Activated CD4-positive, alpha-beta memory T cell treated with anti-CD3 and anti-CD28 coated beads for 36 hours (primary cell): ENCODE results near the gene NDRG2. TPM values are rescaled to one million over a fixed set of nuclear protein-coding genes. Genes with fewer than 3 reads are reported as not detected.

Source experiments
- CTCF ChIA-PET: fragments of 350-600 bp; sonication (Branson Sonifier 250); formaldehyde crosslinking; loops from one replicate; lab custom pipeline; 2021; ENCODE audit warnings: antibody characterized with exemption, inconsistent platforms; lab: Charles Lee
- POLR2A ChIA-PET: fragments of 350-600 bp; sonication (Branson Sonifier 250); formaldehyde crosslinking; loops from one replicate; lab custom pipeline; 2021; ENCODE audit warnings: antibody characterized with exemption; lab: Charles Lee
- DNase-seq: peaks from one replicate; pipeline ENCODE4 v3.0.0-alpha.2; 2020
- H3K27ac Mint-ChIP-seq: one replicate; pipeline ENCODE4 v1.8.0; 2021; ENCODE audit warnings: mixed read lengths
- H3K27me3 Mint-ChIP-seq: one replicate; pipeline ENCODE4 v1.8.0; 2021; ENCODE audit warnings: mixed read lengths
- H3K36me3 Mint-ChIP-seq: one replicate; pipeline ENCODE4 v1.8.0; 2021; ENCODE audit warnings: mixed read lengths
- H3K4me1 Mint-ChIP-seq: one replicate; pipeline ENCODE4 v1.8.0; 2021; ENCODE audit warnings: low read depth, mixed read lengths
- H3K4me3 Mint-ChIP-seq: one replicate; pipeline ENCODE4 v1.8.0; 2021; ENCODE audit warnings: mild to moderate bottlenecking, mixed read lengths
- H3K9me3 Mint-ChIP-seq: one replicate; pipeline ENCODE4 v1.8.0; 2021; ENCODE audit warnings: mixed read lengths
- intact Hi-C: fragments of 100-400 bp; cut with micrococcal nuclease; formaldehyde crosslinking; loops from one replicate; pipeline ENCODE4 v1.15.1; 2023
- total RNA-seq, 2 experiments: library from RNA; stranded (reverse); gene quantifications; one replicate each; pipeline ENCODE4 v1.2.3, GENCODE V29; 2021

The NDRG2 gene
- total RNA-seq, 2 experiments from 2014 or later: 7.7 to 9.6 TPM

GRCh38 chr14:21029917-21030316, 5.1 kb upstream of the NDRG2 start, which contains the start of gene TPPP2:
Gene TPPP2, plus strand, starts transcription at chr14:21030217. Its CDS starts 365 bp downstream, at chr14:21030582.
- Mint-ChIP-seq H3K36me3 (no peaks in the 10 kb centered on the region), H3K9me3 (no peaks in the 10 kb centered on the region), H3K4me3 (no peak within 1 kb of the TSS), H3K27ac (no peak within 1 kb of the TSS), H3K4me1 (no peaks in the 10 kb centered on the region), H3K27me3 (no peaks in the 10 kb centered on the region)
- intact Hi-C loops: no loop called here
- CTCF ChIA-PET: interaction anchor here (0.8 to 3.5 kb wide), 2 partner anchors 9 to 15 kb away, joined by 4 to 21 read pairs; no protein-coding TSS in a partner anchor
- POLR2A ChIA-PET: no interaction called here
- DNase-seq: no peak

- intact Hi-C loops: no loop called here
- no peaks in the 10 kb centered on the region for H3K9me3 Mint-ChIP-seq
Measured at GRCh38 chr14:21026988-21027315, 2.1 kb upstream of the NDRG2 start.

GRCh38 chr14:21026274-21026987, 1.6 kb upstream of the NDRG2 start:
- DNase-seq: no peak
- CTCF ChIA-PET: interaction anchor here (1.7 kb wide), 1 partner anchor 12 kb away, joined by 14 read pairs; no protein-coding TSS in a partner anchor
- H3K36me3 Mint-ChIP-seq: no peaks in the 10 kb centered on the region
- intact Hi-C loops: no loop called here
- POLR2A ChIA-PET: no interaction called here
- H3K27me3 Mint-ChIP-seq: no peaks in the 10 kb centered on the region
- no peak overlapping the region for H3K27ac Mint-ChIP-seq
- no peak overlapping the region for H3K4me3 Mint-ChIP-seq
- H3K9me3 Mint-ChIP-seq: no peaks in the 10 kb centered on the region
- H3K4me1 Mint-ChIP-seq: peaks cover 9% of the 10 kb centered on the region

More at GRCh38 chr14:21026988-21027315, 2.1 kb upstream of the NDRG2 start:
- no peaks in the 10 kb centered on the region for H3K27me3 Mint-ChIP-seq
- ChIA-PET CTCF (interaction anchor here (1.7 kb wide), 1 partner anchor 12 kb away, joined by 14 read pairs; no protein-coding TSS in a partner anchor), POLR2A (no interaction called here)
- H3K27ac Mint-ChIP-seq: no peak overlapping the region
- DNase-seq: no peak
- peaks cover 9% of the 10 kb centered on the region for H3K4me1 Mint-ChIP-seq
- H3K4me3 Mint-ChIP-seq: no peak overlapping the region
- H3K36me3 Mint-ChIP-seq: no peaks in the 10 kb centered on the region

- H3K27me3 Mint-ChIP-seq: no peaks in the 10 kb centered on the region
- intact Hi-C loops: no loop called here
- H3K27ac Mint-ChIP-seq: no peak overlapping the region
- no peak for DNase-seq
- ChIA-PET POLR2A (interaction anchor here (1.7 kb wide), 1 partner anchor 79 kb away, joined by 5 read pairs; no protein-coding TSS in a partner anchor), CTCF (interaction anchor here (1.0 to 3.0 kb wide), 4 partner anchors 11 to 79 kb away, joined by 3 to 17 read pairs (median 13); no protein-coding TSS in a partner anchor)
- H3K4me3 Mint-ChIP-seq: peak overlapping the region; percentile 64
- H3K4me1 Mint-ChIP-seq: peaks cover 9% of the 10 kb centered on the region
- H3K9me3 Mint-ChIP-seq: no peaks in the 10 kb centered on the region
- H3K36me3 Mint-ChIP-seq: no peaks in the 10 kb centered on the region
Measured at GRCh38 chr14:21025371-21026273, 761 bp upstream of the NDRG2 start.

GRCh38 chr14:21023817-21024584, 860 bp downstream of the NDRG2 start:
- DNase-seq: peak; percentile 35
- H3K27ac Mint-ChIP-seq: no peak overlapping the region
- ChIA-PET POLR2A (interaction anchor here (0.6 to 1.7 kb wide), 2 partner anchors 42 to 80 kb away, joined by 3 to 5 read pairs; no protein-coding TSS in a partner anchor), CTCF (interaction anchor here (1.0 to 3.0 kb wide), 8 partner anchors 9 to 80 kb away, joined by 3 to 17 read pairs (median 4); partner anchors contain the start of gene RNASE7)
- no peaks in the 10 kb centered on the region for H3K27me3 Mint-ChIP-seq
- peaks cover 9% of the 10 kb centered on the region for H3K4me1 Mint-ChIP-seq
- no peaks in the 10 kb centered on the region for H3K36me3 Mint-ChIP-seq
- no peaks in the 10 kb centered on the region for H3K9me3 Mint-ChIP-seq
- intact Hi-C loops: no loop called here
- H3K4me3 Mint-ChIP-seq: peak overlapping the region; percentile 73

GRCh38 chr14:21023174-21023573, 1.7 kb downstream of the NDRG2 start:
- DNase-seq: no peak
- H3K27ac Mint-ChIP-seq: no peak overlapping the region
- CTCF ChIA-PET: interaction anchor here (1.0 to 3.0 kb wide), 7 partner anchors 9 to 81 kb away, joined by 3 to 17 read pairs (median 5); partner anchors contain the start of gene RNASE7
- H3K4me3 Mint-ChIP-seq: no peak overlapping the region
- POLR2A ChIA-PET: interaction anchor here (0.6 kb wide), 1 partner anchor 43 kb away, joined by 3 read pairs; no protein-coding TSS in a partner anchor
- no peaks in the 10 kb centered on the region for H3K27me3 Mint-ChIP-seq
- intact Hi-C loops: no loop called here
- H3K9me3 Mint-ChIP-seq: no peaks in the 10 kb centered on the region
- no peaks in the 10 kb centered on the region for H3K36me3 Mint-ChIP-seq
- peaks cover 9% of the 10 kb centered on the region for H3K4me1 Mint-ChIP-seq

GRCh38 chr14:21022686-21023085, 2.2 kb downstream of the NDRG2 start:
- CTCF ChIA-PET: interaction anchor here (1.0 to 11.9 kb wide), 7 partner anchors 8 to 83 kb away, joined by 3 to 334 read pairs (median 5); partner anchors contain the start of genes RNASE7 and TMEM253
- Mint-ChIP-seq H3K4me3 (no peak overlapping the region), H3K9me3 (no peaks in the 10 kb centered on the region), H3K4me1 (peaks cover 9% of the 10 kb centered on the region), H3K27ac (no peak overlapping the region), H3K36me3 (no peaks in the 10 kb centered on the region), H3K27me3 (no peaks in the 10 kb centered on the region)
- intact Hi-C loops: no loop called here
- POLR2A ChIA-PET: no interaction called here
- DNase-seq: no peak

- no peaks in the 10 kb centered on the region for H3K9me3 Mint-ChIP-seq
- H3K27me3 Mint-ChIP-seq: no peaks in the 10 kb centered on the region
- CTCF ChIA-PET: interaction anchor here (0.8 to 12.7 kb wide), 8 partner anchors 9 to 115 kb away, joined by 3 to 334 read pairs (median 4); partner anchors contain the start of genes TMEM253, TPPP2 and ZNF219
- POLR2A ChIA-PET: no interaction called here
- DNase-seq: no peak
- intact Hi-C loops: no loop called here
- no peaks in the 10 kb centered on the region for H3K36me3 Mint-ChIP-seq
- peaks cover 9% of the 10 kb centered on the region for H3K4me1 Mint-ChIP-seq
- no peak overlapping the region for H3K27ac Mint-ChIP-seq
- no peak overlapping the region for H3K4me3 Mint-ChIP-seq
Measured at GRCh38 chr14:21020977-21021545, 3.8 kb downstream of the NDRG2 start.

GRCh38 chr14:21019366-21019765, 5.5 kb downstream of the NDRG2 start:
- no peaks in the 10 kb centered on the region for H3K9me3 Mint-ChIP-seq
- H3K4me3 Mint-ChIP-seq: no peak overlapping the region
- intact Hi-C loops: no loop called here
- ChIA-PET CTCF (interaction anchor here (0.7 to 12.7 kb wide), 7 partner anchors 21 to 86 kb away, joined by 3 to 334 read pairs (median 5); partner anchors contain the start of genes TMEM253 and ZNF219), POLR2A (no interaction called here)
- no peak overlapping the region for H3K27ac Mint-ChIP-seq
- DNase-seq: no peak
- H3K27me3 Mint-ChIP-seq: no peaks in the 10 kb centered on the region
- no peaks in the 10 kb centered on the region for H3K36me3 Mint-ChIP-seq
- peaks cover 9% of the 10 kb centered on the region for H3K4me1 Mint-ChIP-seq

GRCh38 chr14:21018781-21019180, 6.1 kb downstream of the NDRG2 start:
- no peaks in the 10 kb centered on the region for H3K9me3 Mint-ChIP-seq
- peaks cover 3% of the 10 kb centered on the region for H3K4me1 Mint-ChIP-seq
- no peak overlapping the region for H3K27ac Mint-ChIP-seq
- H3K4me3 Mint-ChIP-seq: no peak overlapping the region
- intact Hi-C loops: no loop called here
- no peaks in the 10 kb centered on the region for H3K27me3 Mint-ChIP-seq
- no peak for DNase-seq
- no peaks in the 10 kb centered on the region for H3K36me3 Mint-ChIP-seq
- CTCF ChIA-PET: interaction anchor here (0.7 to 12.7 kb wide), 8 partner anchors 21 to 87 kb away, joined by 3 to 334 read pairs (median 4); partner anchors contain the start of genes TMEM253 and ZNF219
- POLR2A ChIA-PET: no interaction called here
